Hematopoietic multipotent progenitor cell treated with erythropoietin and hydrocortisone succinate and interleukin-3 and kit ligand, for 15 days (in vitro differentiated cells): Measurements from ENCODE around the gene FGD3.
A peak's percentile ranks its signal among the peaks of the same experiment; 100 is the strongest.
"Not testable (repeated sequence)": the region's sequence is repeated elsewhere in the genome, so short reads cannot be mapped to it uniquely, and the experiment has no call there.

ENCODE experiments used
- DNase-seq: peaks from one replicate; pipeline ENCODE4 v3.0.0-alpha.2; 2015; ENCODE audit warnings: low spot score

FGD3 gene

GRCh38 chr9:92974761-92975755 lies 27.7 kb downstream of the FGD3 start:
- DNase-seq = no peak

GRCh38 chr9:92976431-92976830 lies 29.1 kb downstream of the FGD3 start:
- no peak for DNase-seq

GRCh38 chr9:92977279-92977678 lies 30.0 kb downstream of the FGD3 start:
- no peak for DNase-seq

GRCh38 chr9:92978345-92978875 lies 31.1 kb downstream of the FGD3 start:
- DNase-seq = no peak

- no peak for DNase-seq
These were observed 32.1 kb downstream of the FGD3 start for GRCh38 chr9:92979283-92980056.

- no peak for DNase-seq
These were observed 32.9 kb downstream of the FGD3 start for GRCh38 chr9:92980085-92980745.

GRCh38 chr9:92982130-92982529 lies 34.8 kb downstream of the FGD3 start:
- no peak for DNase-seq

- DNase-seq = no peak
These were observed 36.8 kb downstream of the FGD3 start for GRCh38 chr9:92983984-92984589.

- DNase-seq = no peak
These were observed 37.7 kb downstream of the FGD3 start for GRCh38 chr9:92984976-92985375.

GRCh38 chr9:92986176-92987119 lies 39.1 kb downstream of the FGD3 start:
- no peak for DNase-seq

GRCh38 chr9:92988215-92988768 lies 41.0 kb downstream of the FGD3 start:
- no peak for DNase-seq

- no peak for DNase-seq
These were observed 42.2 kb downstream of the FGD3 start for GRCh38 chr9:92989561-92989960.

GRCh38 chr9:92990461-92990860 lies 43.1 kb downstream of the FGD3 start:
- no peak for DNase-seq

- no peak for DNase-seq
These were observed 45.2 kb downstream of the FGD3 start for GRCh38 chr9:92992549-92992948.

GRCh38 chr9:92998871-92999270 lies 51.5 kb downstream of the FGD3 start:
- not testable (repeated sequence) for DNase-seq

- DNase-seq = no peak
These were observed 53.7 kb downstream of the FGD3 start for GRCh38 chr9:93001031-93001430.

- DNase-seq = no peak
These were observed 55.4 kb downstream of the FGD3 start for GRCh38 chr9:93002700-93003099.

GRCh38 chr9:93003552-93004407 lies 56.5 kb downstream of the FGD3 start:
- peak; percentile 30 for DNase-seq

- DNase-seq = no peak
These were observed 57.2 kb downstream of the FGD3 start for GRCh38 chr9:93004561-93004960.
